Left ventricle myocardium inferior (tissue), 1 donor: ENCODE data around the gene SH3BGRL2. TPM values are rescaled to one million over a fixed set of nuclear protein-coding genes. Genes with fewer than 3 reads are reported as not detected.

Experiments used
- DNase-seq: peaks from one replicate; pipeline ENCODE4 v3.0.0-alpha.2; 2020
- H3K27ac ChIP-seq: fragments of 200-600 bp; replicated peaks from 2 replicates; pipeline ENCODE4 v1.8.0; 2021
- H3K27me3 ChIP-seq: fragments of 200-600 bp; 2 replicates; pipeline ENCODE4 v1.8.0; 2021; ENCODE audit warnings: low read depth
- H3K36me3 ChIP-seq: fragments of 200-600 bp; 2 replicates; pipeline ENCODE4 v1.8.0; 2021
- H3K4me1 ChIP-seq: fragments of 200-600 bp; 2 replicates; pipeline ENCODE4 v1.8.0; 2021
- H3K4me3 ChIP-seq: fragments of 200-600 bp; 2 replicates; pipeline ENCODE4 v1.8.0; 2021; ENCODE audit warnings: mild to moderate bottlenecking, moderate library complexity
- H3K9me3 ChIP-seq: fragments of 200-600 bp; replicated peaks from 2 replicates; pipeline ENCODE4 v1.8.0; 2021
- CTCF ChIP-seq: fragments of 200-600 bp; IDR thresholded peaks from 2 replicates; pipeline ENCODE4 v1.8.0; 2021; ENCODE audit warnings: antibody characterized with exemption, mild to moderate bottlenecking, borderline replicate concordance
- intact Hi-C: fragments of 100-400 bp; cut with micrococcal nuclease; formaldehyde crosslinking; loops from one replicate; pipeline ENCODE4 v1.11.0; 2022
- total RNA-seq: library from RNA; stranded (reverse); fragmentation: NEBNext Ultra II Directional; extraction: Animal tissue kit (Norgen Biotek cat#: 25700); gene quantifications from one replicate; pipeline ENCODE4 v1.2.1, GENCODE V29; 2021
- donor health status: DM: no; HTN: yes; CAD: no; lungs with severe emphysema.

Gene SH3BGRL2
- total RNA-seq, 1 donor from 2014 or later: 5.8 TPM

GRCh38 chr6:79598012-79598411, 33.1 kb upstream of the SH3BGRL2 start:
- Histone ChIP-seq H3K36me3 (no peaks in the 10 kb centered on the region), H3K4me3 (no peak overlapping the region), H3K27me3 (no peaks in the 10 kb centered on the region), H3K4me1 (peaks cover 10% of the 10 kb centered on the region), H3K27ac (no peak overlapping the region), H3K9me3 (no peaks in the 10 kb centered on the region)
- no peak for TF ChIP-seq CTCF
- DNase-seq: no peak
- intact Hi-C loops: no loop called here

DNA sequence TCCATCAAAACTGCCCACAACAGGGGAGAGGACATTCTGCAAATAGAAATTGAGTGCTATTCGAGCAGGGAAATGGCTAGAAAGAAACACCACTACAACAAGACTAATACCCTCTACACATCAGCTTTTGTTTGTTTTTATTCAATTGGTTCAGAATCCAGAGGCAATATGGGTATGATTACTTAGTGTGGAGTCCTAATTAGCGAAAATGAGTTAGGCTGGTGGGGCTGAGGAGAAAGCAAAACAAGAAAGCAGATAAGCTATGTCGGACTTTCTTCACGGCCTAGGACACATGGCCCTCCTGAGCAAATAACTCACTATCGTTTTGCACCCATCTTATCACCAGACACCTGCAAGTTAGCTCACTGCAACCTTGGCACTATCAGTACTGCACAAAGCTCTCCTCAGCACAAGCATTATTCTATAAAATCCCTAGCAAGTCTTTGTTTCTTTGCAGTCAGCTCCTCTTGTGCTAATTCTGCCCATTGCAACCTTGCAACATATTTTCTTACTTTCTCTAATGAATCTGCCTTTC, 31.3 kb upstream of the SH3BGRL2 start:
- H3K36me3 ChIP-seq: no peaks in the 10 kb centered on the region
- peaks cover 10% of the 10 kb centered on the region for H3K4me1 ChIP-seq
- no peaks in the 10 kb centered on the region for H3K27me3 ChIP-seq
- H3K27ac ChIP-seq: no peak overlapping the region
- no peak overlapping the region for H3K4me3 ChIP-seq
- DNase-seq: no peak
- intact Hi-C loops: no loop called here
- no peaks in the 10 kb centered on the region for H3K9me3 ChIP-seq
- TF ChIP-seq CTCF: no peak

DNA sequence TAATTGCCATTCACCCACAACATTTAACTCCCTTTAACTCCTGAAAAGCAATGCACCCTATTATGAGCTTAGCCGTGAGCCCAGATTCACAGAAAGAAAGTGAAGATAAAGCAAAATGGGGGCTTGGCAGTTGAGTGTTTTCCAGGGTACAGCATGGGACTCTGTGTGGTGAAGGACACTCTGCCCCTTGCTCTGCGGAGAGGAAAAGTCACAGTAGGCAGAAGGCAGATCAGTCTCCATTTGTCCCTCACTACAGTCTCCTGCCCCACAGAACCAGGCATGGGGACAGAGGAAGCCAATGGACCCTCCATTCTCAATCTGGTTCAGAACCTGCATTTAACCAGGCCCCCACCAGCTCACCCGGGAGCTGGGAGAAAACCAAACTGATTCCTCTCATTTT, 30.8 kb upstream of the SH3BGRL2 start:
- no peak for TF ChIP-seq CTCF
- intact Hi-C loops: no loop called here
- H3K36me3 ChIP-seq: no peaks in the 10 kb centered on the region
- H3K27me3 ChIP-seq: no peaks in the 10 kb centered on the region
- H3K4me1 ChIP-seq: peaks cover 10% of the 10 kb centered on the region
- no peak overlapping the region for H3K4me3 ChIP-seq
- no peak for DNase-seq
- H3K27ac ChIP-seq: no peak overlapping the region
- no peaks in the 10 kb centered on the region for H3K9me3 ChIP-seq

DNA sequence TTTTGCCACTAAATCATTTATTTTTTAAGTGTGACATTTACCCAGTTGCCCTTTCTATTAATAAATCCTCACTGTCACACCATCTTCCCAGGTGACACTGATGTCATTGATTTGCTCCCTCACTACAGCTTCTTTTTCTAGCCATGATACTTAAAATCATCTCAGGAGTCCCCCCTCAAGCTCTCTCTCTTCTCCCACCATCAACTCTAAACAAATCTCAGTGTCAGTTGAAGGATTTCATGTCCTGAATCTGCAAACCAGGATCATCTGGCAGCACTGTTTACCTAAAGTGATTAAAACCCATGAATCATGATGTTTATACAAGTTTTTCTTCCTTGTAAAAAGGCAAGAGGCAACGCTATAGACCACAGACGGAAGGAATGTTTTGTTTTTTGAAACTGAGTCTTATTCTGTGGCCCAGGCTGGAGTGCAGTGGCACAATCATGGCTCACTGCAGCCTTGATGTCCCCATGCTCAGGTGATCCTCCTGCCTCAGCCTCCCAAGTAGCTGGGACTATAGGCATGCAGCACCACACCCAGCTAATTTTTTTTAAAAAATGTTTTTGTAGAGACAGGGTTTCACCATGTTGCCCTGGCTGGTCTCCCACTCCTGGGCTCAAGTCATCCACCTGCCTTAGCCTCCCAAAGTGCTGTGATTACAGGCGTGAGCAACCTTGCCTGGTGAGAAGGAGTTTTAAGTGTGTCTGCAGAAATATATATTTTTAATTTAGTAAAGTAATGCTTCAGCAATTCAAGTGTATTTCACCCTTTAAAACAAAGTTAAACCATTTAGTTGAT, 30.1 kb upstream of the SH3BGRL2 start:
- intact Hi-C loops: no loop called here
- no peaks in the 10 kb centered on the region for H3K36me3 ChIP-seq
- DNase-seq: no peak
- H3K27ac ChIP-seq: no peak overlapping the region
- H3K4me1 ChIP-seq: peaks cover 10% of the 10 kb centered on the region
- H3K9me3 ChIP-seq: no peaks in the 10 kb centered on the region
- TF ChIP-seq CTCF: no peak
- H3K27me3 ChIP-seq: no peaks in the 10 kb centered on the region
- H3K4me3 ChIP-seq: no peak overlapping the region

- Histone ChIP-seq H3K9me3 (no peaks in the 10 kb centered on the region), H3K36me3 (no peaks in the 10 kb centered on the region), H3K4me3 (no peak overlapping the region), H3K27ac (no peak overlapping the region), H3K27me3 (no peaks in the 10 kb centered on the region), H3K4me1 (peaks cover 10% of the 10 kb centered on the region)
- no peak for TF ChIP-seq CTCF
- intact Hi-C loops: no loop called here
- DNase-seq: no peak
Observed at GRCh38 chr6:79602859-79603258, 28.3 kb upstream of the SH3BGRL2 start.
